Hindlimb muscle (tissue), 1 donor: Measurements from ENCODE around the gene SBK1. TPM values are rescaled to one million over a fixed set of nuclear protein-coding genes. Genes with fewer than 3 reads are reported as not detected.
"Not testable (repeated sequence)": the region's sequence is repeated elsewhere in the genome, so short reads cannot be mapped to it uniquely, and the experiment has no call there.

Source experiments
- DNase-seq: peaks from one replicate; pipeline ENCODE4 v3.0.0-alpha.2; 2013
- polyA plus RNA-seq: library from polyadenylated mRNA; unstranded; fragments of 120-200 nt; gene quantifications from one replicate; pipeline ENCODE4 v1.2.1, GENCODE V29; 2013; ENCODE audit not compliant: insufficient read length

Gene SBK1
- polyA plus RNA-seq, 1 donor, result 24.7 TPM

DNA sequence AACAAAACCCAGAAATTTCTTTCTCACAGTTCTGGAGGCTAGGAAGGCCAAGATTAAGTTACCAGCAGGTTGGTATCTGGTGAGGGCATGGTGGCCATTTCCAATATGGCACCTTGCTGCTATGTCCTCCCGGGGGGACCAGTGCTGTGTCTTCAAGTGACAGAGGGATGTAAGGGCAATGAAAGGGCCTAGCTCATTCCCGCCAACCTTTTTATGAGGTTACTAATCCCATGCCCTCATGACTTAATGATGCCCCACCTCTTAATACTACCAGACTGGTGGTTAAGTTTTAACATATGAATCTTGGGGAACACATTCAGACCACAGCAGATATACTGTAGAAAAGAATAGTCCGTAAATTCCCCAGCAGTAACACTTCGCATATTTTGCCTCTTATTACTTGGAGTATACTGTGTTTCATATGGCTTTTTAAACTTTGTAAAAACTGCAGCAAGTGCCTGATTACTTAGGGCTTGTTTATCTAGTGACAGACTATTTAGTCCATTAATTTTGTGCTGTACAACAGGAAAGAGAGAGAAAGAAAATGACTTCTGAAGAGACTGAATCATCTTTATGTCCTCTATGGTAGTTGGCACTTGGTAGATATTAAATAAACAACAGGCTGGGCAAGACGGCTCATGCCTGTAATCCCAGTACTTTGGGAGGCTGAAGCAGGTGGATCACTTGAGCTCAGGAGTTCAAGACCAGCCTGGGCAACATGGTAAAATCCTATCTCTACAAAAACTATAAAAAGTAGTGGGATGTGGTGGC, 44.8 kb downstream of the SBK1 start:
- not testable (repeated sequence) for DNase-seq

DNA sequence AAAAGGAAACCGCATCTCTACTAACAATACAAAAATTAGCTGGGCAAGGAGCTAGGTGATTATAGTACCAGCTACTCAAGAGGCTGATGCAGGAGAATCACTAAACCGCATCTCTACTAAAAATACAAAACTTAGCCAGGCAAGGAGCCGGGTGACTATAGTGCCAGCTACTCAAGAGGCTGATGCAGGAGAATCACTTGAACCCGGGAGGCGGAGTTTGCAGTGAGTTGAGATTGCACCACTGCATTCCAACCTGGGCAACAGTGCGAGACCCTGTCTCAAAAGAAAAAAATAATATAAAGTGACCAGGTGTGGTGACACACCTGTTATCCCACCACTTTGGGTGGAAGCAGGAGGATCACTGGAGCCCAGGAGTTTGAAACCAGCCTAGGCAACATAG, 45.9 kb downstream of the SBK1 start:
- not testable (repeated sequence) for DNase-seq

DNA sequence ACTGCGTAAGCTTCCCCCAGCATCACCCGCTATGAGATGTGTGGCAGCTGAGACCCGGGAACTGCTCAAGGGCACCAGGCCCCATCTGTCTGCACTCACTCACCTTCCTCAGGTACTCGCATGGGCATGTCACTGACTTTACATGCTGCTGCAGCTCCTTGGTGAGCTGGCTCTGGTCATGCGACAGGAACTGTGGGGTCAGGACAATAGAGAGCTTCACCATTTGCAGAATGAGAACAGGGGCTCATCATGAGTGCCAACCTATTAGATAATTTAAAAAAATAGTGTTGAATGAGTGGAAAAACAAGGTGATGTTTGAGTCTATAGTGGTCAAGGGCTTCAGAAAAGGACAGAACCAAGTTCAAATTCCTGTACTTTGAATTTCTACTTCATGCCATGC, 70.3 kb downstream of the SBK1 start:
- DNase-seq, result not testable (repeated sequence)

DNA sequence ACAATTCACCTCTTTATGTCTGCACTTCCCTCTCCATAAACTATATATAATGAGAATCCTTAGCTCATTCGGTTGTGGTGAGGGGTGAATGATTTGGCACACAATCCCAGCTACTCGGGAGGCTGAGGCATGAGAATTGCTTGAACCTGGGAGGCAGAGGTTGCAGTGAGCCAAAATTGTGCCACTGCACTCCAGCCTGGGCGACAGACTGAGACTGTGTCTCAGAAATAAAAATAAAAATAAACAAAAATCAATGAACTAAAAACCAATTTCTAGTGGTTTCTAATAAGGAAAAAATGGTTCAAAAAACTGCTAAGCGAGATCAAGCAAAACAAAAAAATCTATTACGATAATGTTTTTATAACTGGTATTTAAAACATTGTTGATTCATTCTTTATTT, 71.1 kb downstream of the SBK1 start, which contains the start of gene NPIPB6:
NPIPB6 (minus strand) TSS at position 101 of the 400 bp plus-strand sequence. CDS start 686 bp downstream, outside the sequence.
- not testable (repeated sequence) for DNase-seq

DNA sequence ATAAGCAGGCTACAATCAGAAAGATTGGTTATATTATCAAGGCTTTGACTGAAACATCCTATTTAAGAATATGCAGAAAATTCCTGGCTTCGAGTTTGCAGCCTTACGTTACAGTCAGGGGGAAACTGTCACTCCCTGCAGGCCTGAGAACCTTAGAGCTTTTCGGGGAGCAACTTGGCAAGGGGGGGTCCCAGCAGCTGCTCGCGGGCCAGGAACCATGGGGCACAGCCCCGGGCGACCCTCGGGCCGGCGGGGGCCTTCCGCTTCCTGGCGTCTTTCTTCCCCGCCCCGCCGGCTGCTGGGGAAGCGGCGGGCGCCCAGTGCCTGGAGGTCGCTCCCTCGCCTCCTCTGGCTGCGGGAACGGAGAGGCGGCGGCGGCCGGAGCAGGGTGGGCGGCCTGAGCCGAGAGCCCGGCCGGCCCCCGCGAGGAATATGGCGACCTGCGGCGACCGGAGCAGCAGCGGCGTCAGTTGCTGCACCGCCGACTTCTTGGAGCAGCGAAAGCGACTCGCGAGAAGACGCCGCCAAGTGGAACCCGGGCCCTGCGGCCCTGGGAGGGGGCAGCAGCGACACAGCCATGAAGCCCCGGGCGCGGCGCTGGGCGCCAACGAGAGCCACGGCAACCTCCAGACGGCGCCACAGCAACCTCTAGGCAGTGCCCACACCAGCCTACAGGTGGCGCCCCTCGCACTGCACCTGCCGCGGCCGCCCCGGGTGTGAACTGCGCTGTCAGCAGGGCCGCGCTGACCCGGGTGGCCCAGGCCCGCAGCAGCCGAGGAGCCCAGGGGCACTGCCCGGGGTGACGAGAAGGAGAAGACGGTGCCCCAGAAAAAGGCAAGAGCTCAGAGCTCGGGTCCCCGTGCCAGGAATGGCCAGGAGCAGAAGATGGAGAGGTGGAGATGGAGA, 72.2 kb downstream of the SBK1 start:
- DNase-seq, result not testable (repeated sequence)

DNA sequence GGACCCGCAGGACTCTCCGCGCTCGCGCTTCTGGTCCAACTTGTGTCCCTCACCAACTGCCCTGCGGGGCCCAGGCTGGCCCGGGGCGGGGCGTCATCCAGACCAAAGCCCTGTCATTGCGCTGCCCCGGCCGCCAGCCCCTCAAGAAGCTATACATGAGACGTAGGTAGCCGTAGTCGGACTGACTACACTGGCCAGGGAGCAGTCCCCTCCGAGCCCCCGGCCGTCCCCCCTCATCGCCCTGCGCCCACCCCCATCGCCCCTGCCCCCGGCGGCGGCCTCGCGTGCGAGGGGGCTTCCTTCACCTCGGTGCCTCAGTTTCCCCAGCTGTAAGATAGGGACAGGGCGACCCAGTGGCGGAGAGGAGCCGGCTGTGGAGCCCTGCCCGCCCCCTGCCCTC, 75.6 kb downstream of the SBK1 start:
- not testable (repeated sequence) for DNase-seq

Other genes with a start within 250 kb of the SBK1 start
- 3.2 TPM for gene GSG1L, start 228.8 kb upstream of the SBK1 start, polyA plus RNA-seq
- 57.3 TPM for gene XPO6, start 80.6 kb upstream of the SBK1 start, polyA plus RNA-seq
- gene NPIPB6, start 71.0 kb downstream of the SBK1 start, polyA plus RNA-seq, result 1.4 TPM
- 105 TPM for gene EIF3CL, start 111.3 kb downstream of the SBK1 start, polyA plus RNA-seq
- gene NPIPB7, start 179.8 kb downstream of the SBK1 start, polyA plus RNA-seq, result not detected
- 17.4 TPM for gene CLN3, start 199.5 kb downstream of the SBK1 start, polyA plus RNA-seq
- gene APOBR, start 202.1 kb downstream of the SBK1 start, polyA plus RNA-seq, result 1.2 TPM
- gene IL27, start 214.3 kb downstream of the SBK1 start, polyA plus RNA-seq, result not detected
- gene NUPR1, start 246.4 kb downstream of the SBK1 start, polyA plus RNA-seq, result 29.7 TPM